ENCODE measurements around the gene SLC13A3. TPM values are rescaled to one million over a fixed set of nuclear protein-coding genes. Genes with fewer than 3 reads are reported as not detected.

Gene SLC13A3
- total RNA-seq, 1 donor from 2014 or later: not detected

DNA sequence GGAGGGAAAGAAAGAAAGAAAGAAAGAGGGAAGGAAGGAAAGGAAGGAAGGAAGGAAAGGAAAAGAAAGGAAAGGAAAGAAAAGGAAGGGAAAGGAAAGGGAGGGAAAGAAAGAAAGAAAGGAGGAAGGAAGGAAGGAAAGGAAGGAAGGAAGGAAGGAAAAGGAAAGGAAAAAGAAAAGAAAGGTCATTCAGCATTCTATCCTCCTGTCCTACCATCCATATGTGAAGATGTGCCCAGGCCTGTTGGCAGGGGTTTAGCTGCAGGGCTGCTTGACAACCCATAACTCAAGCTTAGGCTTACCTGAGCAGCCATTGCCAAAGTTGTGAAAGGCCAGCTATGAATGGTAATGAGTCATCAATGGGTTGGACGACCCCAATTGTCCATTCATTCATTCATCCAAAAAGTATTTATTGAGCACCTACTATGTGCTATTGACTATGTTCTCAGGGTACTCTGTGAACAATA, 50.9 kb downstream of the SLC13A3 start:
- H3K27ac Mint-ChIP-seq: no peak overlapping the region
- peaks cover 9% of the 10 kb centered on the region for H3K4me1 Mint-ChIP-seq (ENCODE audit: low read depth)
- no peak overlapping the region for H3K4me3 Mint-ChIP-seq (ENCODE audit: low read depth)
- H3K36me3 Mint-ChIP-seq (ENCODE audit: low read depth): no peaks in the 10 kb centered on the region
- DNase-seq (ENCODE audit: low spot score): no peak
- no peaks in the 10 kb centered on the region for H3K9me3 Mint-ChIP-seq
- intact Hi-C loops (cut with micrococcal nuclease): no loop called here
- peaks cover 24% of the 10 kb centered on the region for H3K27me3 Mint-ChIP-seq (ENCODE audit: low read depth)

DNA sequence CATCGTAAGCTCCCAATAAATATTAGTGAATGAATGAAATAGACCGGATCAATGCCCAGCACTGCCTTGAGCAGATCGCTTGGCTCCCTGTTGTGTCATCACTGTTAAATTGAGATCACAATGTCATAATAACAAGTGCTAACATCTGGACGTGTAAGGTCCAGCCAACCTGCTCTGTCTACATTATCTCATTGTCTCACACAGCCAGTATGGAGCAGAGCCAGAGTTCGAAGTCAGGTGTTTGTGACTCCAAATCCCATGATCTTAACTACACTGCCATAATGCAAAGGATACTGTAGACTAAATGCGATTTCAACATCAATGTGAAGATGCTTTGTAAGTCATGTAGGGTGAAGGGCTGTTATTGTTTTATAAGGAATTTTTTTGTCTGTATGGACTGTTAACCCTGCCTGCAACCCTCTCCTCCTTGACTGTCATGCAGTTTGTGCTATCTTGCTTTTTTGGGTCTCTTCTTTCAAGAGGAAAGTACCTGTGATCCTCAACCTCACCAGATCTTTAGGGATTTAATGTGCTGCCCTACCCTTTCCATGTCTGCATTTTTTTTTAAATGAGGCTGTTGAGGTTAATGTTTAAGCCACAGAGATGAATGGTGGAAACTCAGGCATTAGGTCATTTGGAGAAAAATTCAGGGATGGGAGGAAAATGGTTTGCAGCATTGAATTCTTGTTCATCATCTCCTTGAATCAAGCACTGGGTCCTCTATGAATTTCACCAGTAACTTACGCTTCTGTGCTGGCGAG, 51.9 kb downstream of the SLC13A3 start:
- no peaks in the 10 kb centered on the region for H3K36me3 Mint-ChIP-seq (ENCODE audit: low read depth)
- intact Hi-C loops (cut with micrococcal nuclease): loop anchor here (1.0 kb wide), 1 partner anchor 8 kb away; no protein-coding TSS in a partner anchor
- peaks cover 9% of the 10 kb centered on the region for H3K4me1 Mint-ChIP-seq (ENCODE audit: low read depth)
- no peak overlapping the region for H3K27ac Mint-ChIP-seq
- no peaks in the 10 kb centered on the region for H3K9me3 Mint-ChIP-seq
- no peak overlapping the region for H3K4me3 Mint-ChIP-seq (ENCODE audit: low read depth)
- DNase-seq (ENCODE audit: low spot score): no peak
- H3K27me3 Mint-ChIP-seq (ENCODE audit: low read depth): peaks cover 32% of the 10 kb centered on the region

DNA sequence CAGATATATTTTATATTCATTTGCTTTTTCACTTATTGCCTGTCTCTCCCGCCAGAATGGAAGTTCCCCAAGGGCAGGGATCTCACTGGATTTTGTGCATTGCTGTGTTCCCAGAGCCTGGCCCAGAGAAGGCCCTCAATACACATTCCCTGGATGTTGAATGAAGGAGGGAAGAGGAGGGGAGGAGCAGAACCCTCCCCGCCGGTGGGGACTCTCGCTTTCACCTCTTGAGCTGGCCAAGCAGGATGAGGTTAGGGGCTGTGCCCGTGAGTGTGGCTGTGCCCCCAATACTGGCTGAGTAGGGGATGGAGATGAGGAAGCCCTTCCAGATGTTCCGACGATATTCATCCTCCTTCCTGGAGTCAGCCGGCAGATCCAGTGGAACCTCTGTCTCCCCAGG, 55.3 kb downstream of the SLC13A3 start:
- no peak overlapping the region for H3K27ac Mint-ChIP-seq
- peaks cover 35% of the 10 kb centered on the region for H3K27me3 Mint-ChIP-seq (ENCODE audit: low read depth)
- no peak for DNase-seq (ENCODE audit: low spot score)
- H3K9me3 Mint-ChIP-seq: no peaks in the 10 kb centered on the region
- intact Hi-C loops (cut with micrococcal nuclease): no loop called here
- no peaks in the 10 kb centered on the region for H3K4me1 Mint-ChIP-seq (ENCODE audit: low read depth)
- H3K36me3 Mint-ChIP-seq (ENCODE audit: low read depth): no peaks in the 10 kb centered on the region
- no peak overlapping the region for H3K4me3 Mint-ChIP-seq (ENCODE audit: low read depth)

DNA sequence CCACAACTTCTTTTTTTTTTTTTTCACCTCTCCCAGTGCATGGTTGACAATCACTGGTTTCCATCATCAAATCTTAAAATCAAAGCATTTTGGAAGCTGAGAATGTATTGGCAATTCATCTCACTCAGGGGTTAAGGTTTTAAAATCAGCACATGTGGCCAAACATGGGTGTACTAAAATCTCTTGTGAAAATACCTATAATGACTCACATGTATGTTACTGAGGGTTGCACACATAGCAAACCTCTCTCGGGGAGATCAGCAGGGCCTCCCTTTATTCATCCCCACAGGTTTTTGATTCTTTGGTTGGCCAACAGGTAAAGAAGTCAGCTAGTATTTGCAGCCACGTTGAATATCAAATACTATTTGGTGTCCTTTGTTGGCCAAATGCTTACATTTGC, 56.5 kb downstream of the SLC13A3 start:
- DNase-seq (ENCODE audit: low spot score): no peak
- intact Hi-C loops (cut with micrococcal nuclease): no loop called here
- H3K27me3 Mint-ChIP-seq (ENCODE audit: low read depth): peaks cover 29% of the 10 kb centered on the region
- peaks cover 1% of the 10 kb centered on the region for H3K4me1 Mint-ChIP-seq (ENCODE audit: low read depth)
- H3K9me3 Mint-ChIP-seq: no peaks in the 10 kb centered on the region
- H3K4me3 Mint-ChIP-seq (ENCODE audit: low read depth): no peak overlapping the region
- no peaks in the 10 kb centered on the region for H3K36me3 Mint-ChIP-seq (ENCODE audit: low read depth)
- H3K27ac Mint-ChIP-seq: no peak overlapping the region

DNA sequence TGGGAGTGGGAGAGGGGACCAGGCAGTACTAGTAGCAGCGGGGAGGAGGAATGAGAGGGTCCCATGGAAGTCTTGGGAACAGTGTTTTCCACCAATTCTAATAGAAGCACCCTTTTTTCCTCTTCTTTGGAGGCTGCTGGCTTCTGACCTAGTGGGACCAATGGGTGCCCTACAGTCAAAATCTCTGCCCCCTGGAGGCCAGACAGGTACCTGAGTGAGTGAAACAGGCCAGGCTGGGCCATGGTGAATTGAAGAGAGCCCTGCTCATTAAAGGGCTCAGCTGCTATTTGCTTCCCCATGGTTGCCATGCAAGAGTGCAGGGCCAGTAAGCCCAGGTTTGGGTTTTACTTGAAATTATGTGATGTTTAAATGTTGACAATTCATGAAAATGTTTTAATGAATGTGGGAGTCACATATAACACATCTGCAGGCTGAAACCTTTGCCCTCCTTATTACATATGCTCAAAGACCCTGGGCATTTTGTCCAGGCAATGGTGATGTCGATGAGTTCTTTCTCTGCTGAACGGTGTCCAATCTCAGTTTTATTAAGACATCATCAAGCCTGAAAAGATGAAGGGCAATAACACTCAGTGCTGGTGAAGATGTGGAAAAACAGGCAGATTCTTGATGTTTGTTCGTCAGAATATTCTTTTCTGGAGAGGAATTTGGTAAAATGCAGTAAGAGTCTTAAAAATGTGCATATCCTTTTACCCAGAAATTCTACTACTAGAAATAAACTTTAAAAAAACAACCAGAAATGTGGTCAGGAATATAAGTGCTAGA, 58.5 kb downstream of the SLC13A3 start:
- Mint-ChIP-seq H3K9me3 (no peaks in the 10 kb centered on the region), H3K27ac (no peak overlapping the region), H3K4me3 (ENCODE audit: low read depth) (no peak overlapping the region), H3K36me3 (ENCODE audit: low read depth) (no peaks in the 10 kb centered on the region), H3K4me1 (ENCODE audit: low read depth) (peaks cover 9% of the 10 kb centered on the region), H3K27me3 (ENCODE audit: low read depth) (peaks cover 25% of the 10 kb centered on the region)
- DNase-seq (ENCODE audit: low spot score): no peak
- intact Hi-C loops (cut with micrococcal nuclease): no loop called here

DNA sequence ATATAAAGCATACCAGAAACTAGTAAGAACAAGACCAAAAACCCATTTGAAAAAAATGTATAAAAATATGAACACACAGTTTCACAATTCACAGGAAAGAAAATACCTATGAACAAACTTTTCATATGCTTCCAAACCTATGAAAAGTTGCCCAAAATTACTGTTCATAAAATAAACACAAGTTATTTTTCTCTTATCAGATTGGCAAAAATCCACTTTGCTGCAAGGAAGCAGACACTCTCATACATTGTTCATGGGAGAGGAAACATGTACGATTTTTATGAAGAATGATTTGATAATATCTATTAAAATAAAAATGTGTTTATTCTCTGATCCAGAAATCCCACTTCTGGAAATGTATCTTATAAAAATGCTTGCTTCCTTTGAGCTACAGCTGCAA, 60.8 kb downstream of the SLC13A3 start:
- peaks cover 9% of the 10 kb centered on the region for H3K4me1 Mint-ChIP-seq (ENCODE audit: low read depth)
- H3K27ac Mint-ChIP-seq: no peak overlapping the region
- no peak for DNase-seq (ENCODE audit: low spot score)
- H3K27me3 Mint-ChIP-seq (ENCODE audit: low read depth): peaks cover 19% of the 10 kb centered on the region
- intact Hi-C loops (cut with micrococcal nuclease): no loop called here
- no peaks in the 10 kb centered on the region for H3K9me3 Mint-ChIP-seq
- H3K4me3 Mint-ChIP-seq (ENCODE audit: low read depth): no peak overlapping the region
- no peaks in the 10 kb centered on the region for H3K36me3 Mint-ChIP-seq (ENCODE audit: low read depth)

DNA sequence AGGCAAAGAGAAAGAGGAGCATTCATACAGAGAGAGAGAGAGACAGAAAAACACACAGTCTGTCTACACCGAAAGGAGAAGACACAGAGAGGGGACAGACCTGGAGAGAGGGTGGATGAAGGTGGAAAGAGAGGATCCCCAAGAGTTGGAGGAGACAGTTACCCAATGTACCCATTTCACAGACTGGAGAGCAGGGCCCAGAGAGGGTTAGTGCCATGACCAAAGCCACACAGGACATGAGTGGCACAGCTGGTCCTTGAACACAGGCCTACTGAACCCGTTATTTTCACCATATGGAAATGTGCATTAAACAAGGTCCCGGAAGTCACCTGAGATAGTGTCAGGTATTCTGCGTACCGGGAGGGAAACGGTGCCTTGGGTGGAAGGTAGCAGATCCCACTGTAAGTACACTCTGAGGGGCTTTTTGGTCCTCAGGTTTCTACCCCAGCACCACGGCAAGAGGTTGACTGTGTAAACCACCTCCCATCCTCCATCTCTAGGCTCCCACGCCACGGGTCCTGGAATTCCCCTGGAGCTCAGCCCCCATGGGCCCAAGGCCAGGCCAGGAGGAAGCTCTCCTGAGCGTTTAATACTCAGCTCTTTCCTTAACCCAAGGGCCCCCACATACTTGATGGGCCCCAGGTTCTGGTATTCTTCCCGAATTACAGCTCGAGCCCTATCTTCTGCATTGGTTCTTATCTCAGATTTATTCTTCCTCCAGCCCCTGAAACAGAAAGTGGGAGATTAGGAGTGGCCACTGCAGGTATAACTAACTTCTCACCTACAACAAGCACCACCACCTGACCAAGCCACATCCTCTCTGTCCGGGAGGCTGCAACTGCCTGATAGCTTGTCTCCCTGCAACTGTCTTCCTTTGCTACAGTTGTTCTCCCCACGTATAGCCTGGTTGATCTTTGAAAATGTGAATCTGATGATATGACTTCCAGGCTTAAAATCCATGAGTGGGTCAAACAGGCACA, 62.4 kb downstream of the SLC13A3 start:
- DNase-seq (ENCODE audit: low spot score): no peak
- Mint-ChIP-seq H3K4me3 (ENCODE audit: low read depth) (no peak overlapping the region), H3K27ac (no peak overlapping the region), H3K27me3 (ENCODE audit: low read depth) (peaks cover 11% of the 10 kb centered on the region), H3K36me3 (ENCODE audit: low read depth) (no peaks in the 10 kb centered on the region), H3K9me3 (no peaks in the 10 kb centered on the region), H3K4me1 (ENCODE audit: low read depth) (peaks cover 9% of the 10 kb centered on the region)
- intact Hi-C loops (cut with micrococcal nuclease): no loop called here

DNA sequence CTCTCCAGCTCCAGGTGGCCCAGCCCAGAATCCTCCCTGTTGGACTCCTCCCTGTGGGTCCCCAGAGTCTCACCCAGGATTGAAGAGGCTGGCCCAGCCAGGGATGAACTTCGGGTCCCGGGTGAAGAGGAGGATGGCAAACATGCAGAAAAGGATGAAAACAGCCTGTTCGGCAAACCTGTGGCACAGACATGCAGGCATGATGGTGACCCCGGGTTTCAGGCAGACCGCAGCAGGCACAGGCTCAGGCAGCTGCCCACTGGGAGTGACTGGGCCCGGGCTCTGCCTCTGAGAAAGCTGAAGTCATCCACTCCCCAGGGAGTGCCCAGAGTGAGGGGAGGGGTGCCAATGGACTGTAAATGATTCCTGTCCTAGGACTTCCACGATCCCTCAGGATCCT, 63.3 kb downstream of the SLC13A3 start:
- DNase-seq (ENCODE audit: low spot score): no peak
- intact Hi-C loops (cut with micrococcal nuclease): no loop called here
- H3K27ac Mint-ChIP-seq: no peak overlapping the region
- no peaks in the 10 kb centered on the region for H3K36me3 Mint-ChIP-seq (ENCODE audit: low read depth)
- no peak overlapping the region for H3K4me3 Mint-ChIP-seq (ENCODE audit: low read depth)
- no peaks in the 10 kb centered on the region for H3K9me3 Mint-ChIP-seq
- H3K27me3 Mint-ChIP-seq (ENCODE audit: low read depth): peaks cover 9% of the 10 kb centered on the region
- H3K4me1 Mint-ChIP-seq (ENCODE audit: low read depth): peaks cover 9% of the 10 kb centered on the region

DNA sequence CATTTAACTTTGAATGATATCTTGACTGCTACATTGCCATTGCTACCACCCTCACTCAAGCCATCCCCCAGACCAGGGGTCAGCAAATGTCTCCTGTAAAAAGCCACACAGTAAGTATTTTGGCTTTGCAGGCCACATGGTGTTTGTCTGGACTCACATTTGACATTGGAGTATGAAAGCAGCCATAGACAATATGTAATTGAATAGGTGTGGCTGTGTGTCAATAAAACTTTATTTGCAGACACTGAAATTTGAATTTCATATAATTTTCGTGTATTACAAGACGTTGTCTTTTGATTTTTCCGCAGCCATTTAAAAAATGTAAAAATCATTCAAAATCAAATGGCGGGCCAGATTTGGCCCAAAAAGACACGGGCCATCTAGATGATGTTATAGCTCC, 64.5 kb downstream of the SLC13A3 start:
- peaks cover 7% of the 10 kb centered on the region for H3K27me3 Mint-ChIP-seq (ENCODE audit: low read depth)
- H3K9me3 Mint-ChIP-seq: no peaks in the 10 kb centered on the region
- no peaks in the 10 kb centered on the region for H3K36me3 Mint-ChIP-seq (ENCODE audit: low read depth)
- no peak overlapping the region for H3K4me3 Mint-ChIP-seq (ENCODE audit: low read depth)
- intact Hi-C loops (cut with micrococcal nuclease): no loop called here
- H3K4me1 Mint-ChIP-seq (ENCODE audit: low read depth): peaks cover 9% of the 10 kb centered on the region
- H3K27ac Mint-ChIP-seq: no peak overlapping the region
- DNase-seq (ENCODE audit: low spot score): no peak

DNA sequence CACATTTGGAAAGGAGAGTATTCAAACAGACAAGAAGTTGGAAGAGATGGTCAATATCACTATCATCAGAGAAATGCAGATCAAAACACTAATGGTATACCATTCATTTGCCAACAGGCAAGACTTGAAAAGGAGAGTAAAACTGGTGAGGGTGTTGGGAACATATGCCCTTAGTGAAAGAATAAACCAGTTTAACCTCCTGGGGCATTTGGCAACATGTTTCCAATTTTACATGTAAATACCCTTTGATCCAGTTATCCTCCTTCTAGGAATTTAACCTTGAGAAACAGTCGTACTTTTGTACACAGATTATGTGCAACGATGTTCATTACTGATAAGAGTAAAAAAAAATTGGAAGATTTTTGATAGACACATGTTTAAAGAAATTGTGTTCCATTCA, 66.8 kb downstream of the SLC13A3 start:
- no peaks in the 10 kb centered on the region for H3K36me3 Mint-ChIP-seq (ENCODE audit: low read depth)
- intact Hi-C loops (cut with micrococcal nuclease): no loop called here
- peaks cover 18% of the 10 kb centered on the region for H3K27me3 Mint-ChIP-seq (ENCODE audit: low read depth)
- DNase-seq (ENCODE audit: low spot score): no peak
- no peaks in the 10 kb centered on the region for H3K9me3 Mint-ChIP-seq
- H3K27ac Mint-ChIP-seq: no peak overlapping the region
- no peak overlapping the region for H3K4me3 Mint-ChIP-seq (ENCODE audit: low read depth)
- peaks cover 5% of the 10 kb centered on the region for H3K4me1 Mint-ChIP-seq (ENCODE audit: low read depth)

DNA sequence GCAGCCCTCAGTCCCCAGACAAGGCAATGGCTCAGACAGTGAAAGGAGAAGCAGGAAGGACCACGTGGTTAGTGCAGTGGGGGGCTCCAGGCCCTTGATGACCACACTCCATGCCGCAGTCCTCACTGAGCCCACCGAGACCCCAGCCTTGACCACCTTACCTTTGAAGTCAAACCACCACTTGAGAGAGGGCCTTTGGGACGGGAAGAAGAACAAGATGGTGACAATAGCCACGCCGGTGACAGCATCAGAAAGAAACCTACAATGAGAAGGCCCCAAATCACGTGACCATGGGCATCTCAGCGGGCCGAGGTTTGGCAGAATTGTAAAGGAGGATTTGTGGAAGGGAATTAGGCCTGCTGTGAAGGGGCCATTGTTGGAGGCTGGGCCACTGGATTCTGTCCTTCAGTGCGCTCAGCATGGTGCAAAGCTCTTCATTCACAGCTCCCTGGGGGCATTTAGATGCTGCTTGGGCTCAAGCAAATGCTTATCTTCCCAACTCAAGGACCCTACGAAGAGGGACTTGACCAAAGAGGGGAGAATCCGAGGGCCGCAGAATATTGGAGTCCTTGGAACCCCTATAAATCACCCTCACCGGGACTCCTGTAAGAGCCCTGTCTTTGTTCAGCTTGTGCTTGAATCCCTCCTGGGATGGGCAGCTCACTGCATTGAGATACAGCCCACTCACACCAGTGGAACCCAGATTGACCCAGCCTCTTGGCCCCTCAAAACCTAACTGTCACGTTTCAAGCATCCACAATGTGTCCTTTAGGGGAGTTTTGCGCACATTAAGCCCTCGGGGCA, 67.6 kb downstream of the SLC13A3 start:
- no peak overlapping the region for H3K4me3 Mint-ChIP-seq (ENCODE audit: low read depth)
- no peaks in the 10 kb centered on the region for H3K9me3 Mint-ChIP-seq
- no peak overlapping the region for H3K27ac Mint-ChIP-seq
- no peaks in the 10 kb centered on the region for H3K4me1 Mint-ChIP-seq (ENCODE audit: low read depth)
- peaks cover 21% of the 10 kb centered on the region for H3K27me3 Mint-ChIP-seq (ENCODE audit: low read depth)
- intact Hi-C loops (cut with micrococcal nuclease): no loop called here
- no peaks in the 10 kb centered on the region for H3K36me3 Mint-ChIP-seq (ENCODE audit: low read depth)
- no peak for DNase-seq (ENCODE audit: low spot score)

DNA sequence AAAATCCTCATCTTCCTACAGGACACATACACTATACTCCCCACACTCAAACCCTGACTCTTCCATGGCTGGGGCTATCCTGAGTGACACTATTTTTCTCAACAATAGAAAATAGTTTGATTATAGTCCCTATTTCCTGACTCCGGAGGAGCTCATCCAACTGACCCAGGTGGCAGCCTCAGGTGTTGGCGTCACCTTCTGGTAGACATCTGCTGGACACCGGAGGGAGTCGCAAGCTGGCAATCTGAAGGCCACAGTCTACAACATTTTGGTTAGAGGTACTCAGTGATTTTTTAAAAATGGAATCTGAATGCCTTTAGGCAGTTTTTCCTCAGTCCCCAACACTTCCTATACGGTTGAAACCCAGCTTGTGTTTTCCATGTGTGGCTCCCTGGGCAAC, 68.6 kb downstream of the SLC13A3 start:
- DNase-seq (ENCODE audit: low spot score): no peak
- Mint-ChIP-seq H3K4me3 (ENCODE audit: low read depth) (no peak overlapping the region), H3K27ac (no peak overlapping the region), H3K36me3 (ENCODE audit: low read depth) (no peaks in the 10 kb centered on the region), H3K9me3 (no peaks in the 10 kb centered on the region), H3K4me1 (ENCODE audit: low read depth) (no peaks in the 10 kb centered on the region), H3K27me3 (ENCODE audit: low read depth) (peaks cover 22% of the 10 kb centered on the region)
- intact Hi-C loops (cut with micrococcal nuclease): no loop called here

Data from activated T-helper 2 cell treated with anti-CD3 and anti-CD28 coated beads, Interferon-gamma antibody, Interleukin-2, Interleukin-4, amounts not matched to agents 10 μg/mL and 5 μg/mL and 100 μg/mL, durations not matched to agents 14 hours and 24 hours and 36 hours (primary cell).